NCI-H2196 (cell line): ENCODE results near the gene PTPRT.

Experiments used
- DNase-seq: peaks from one replicate; lab custom pipeline; 2025; ENCODE audit not compliant: unreplicated experiment; lab: John Stamatoyannopoulos, UW

Gene PTPRT

DNA sequence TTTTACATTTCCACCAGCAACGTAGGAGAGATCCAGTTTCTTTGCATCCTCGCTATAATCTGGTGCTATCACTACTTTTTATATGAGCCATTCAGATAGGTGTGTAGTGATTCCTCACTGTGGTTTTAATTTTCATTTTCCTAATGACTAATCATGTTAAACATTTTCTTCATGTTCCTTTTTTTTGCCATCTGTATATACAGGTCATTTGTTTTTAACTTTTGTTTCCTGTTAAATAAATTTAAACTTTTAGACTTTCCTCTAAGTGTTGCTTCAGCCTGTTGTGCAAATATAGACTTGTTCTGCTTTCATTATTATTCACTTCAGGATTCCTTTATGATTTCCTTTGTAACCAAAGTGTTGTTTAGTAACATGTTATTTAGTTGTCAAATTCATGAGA, 697.4 kb downstream of the PTPRT start:
- no peak for DNase-seq

DNA sequence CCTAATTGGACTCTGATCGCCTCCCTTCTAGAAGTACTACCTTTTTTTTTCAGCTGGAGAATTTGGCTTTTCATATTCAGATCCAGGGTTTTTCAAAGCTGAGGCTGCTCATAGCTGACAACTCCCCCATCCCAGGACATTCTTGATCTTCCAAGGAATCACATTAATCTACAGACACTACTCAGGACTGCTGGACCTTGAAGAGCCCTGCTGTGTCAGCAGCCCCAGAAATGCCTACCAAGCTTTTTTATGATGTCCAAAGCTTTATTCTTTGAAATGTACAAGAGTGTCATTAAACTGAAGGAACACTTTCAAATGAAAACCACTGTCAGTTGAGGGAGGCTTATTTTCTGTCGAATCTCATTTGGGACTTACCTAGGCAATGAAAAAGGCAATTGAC, 704.1 kb downstream of the PTPRT start:
- DNase-seq, result no peak

DNA sequence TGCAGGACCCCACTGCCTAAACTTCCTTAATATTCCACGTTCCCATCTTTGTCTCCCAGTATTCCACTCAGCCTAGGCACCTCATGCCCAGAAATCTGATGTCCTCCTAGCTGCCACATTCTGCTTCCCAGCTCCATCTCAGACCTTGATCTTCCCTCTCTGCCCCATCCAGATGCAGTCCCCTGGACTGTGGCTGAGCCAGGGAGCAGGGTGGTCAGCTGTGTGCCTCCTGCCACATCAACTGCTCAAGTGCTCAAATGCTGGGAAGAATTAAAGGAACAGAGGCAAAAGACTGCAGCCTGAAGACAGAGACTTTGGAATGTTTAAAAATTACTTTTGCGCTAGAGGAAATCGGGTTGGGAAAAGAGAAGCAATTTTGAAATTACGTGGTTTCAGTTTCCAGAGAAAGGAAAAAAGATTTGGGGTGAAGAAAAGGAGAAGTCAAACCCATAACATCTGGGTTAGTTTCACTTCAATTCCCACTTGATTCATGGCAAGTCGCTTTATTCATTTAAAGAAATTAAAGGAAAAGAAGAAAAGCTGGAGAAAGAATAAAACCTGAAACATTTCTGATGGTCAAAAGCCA, 704.8 kb downstream of the PTPRT start:
- no peak for DNase-seq

DNA sequence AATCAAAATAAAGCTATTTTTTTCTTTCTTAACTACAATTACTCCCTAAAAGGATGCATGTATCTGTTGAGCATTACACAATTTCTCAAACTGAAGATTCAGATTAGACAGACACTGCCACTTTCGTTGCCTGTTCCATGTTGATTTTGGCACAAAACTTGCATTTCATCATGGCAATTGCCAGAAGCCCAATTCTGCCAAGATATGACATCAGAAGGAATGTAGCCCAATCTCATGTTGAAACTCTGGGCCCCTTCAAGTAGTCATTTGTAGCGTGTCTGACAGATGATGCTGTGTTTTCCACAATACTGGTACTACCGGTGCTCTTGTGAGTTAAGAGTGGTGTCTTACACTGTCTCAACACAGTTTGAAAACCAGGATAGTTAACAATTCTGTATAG, 705.4 kb downstream of the PTPRT start:
- no peak for DNase-seq

DNA sequence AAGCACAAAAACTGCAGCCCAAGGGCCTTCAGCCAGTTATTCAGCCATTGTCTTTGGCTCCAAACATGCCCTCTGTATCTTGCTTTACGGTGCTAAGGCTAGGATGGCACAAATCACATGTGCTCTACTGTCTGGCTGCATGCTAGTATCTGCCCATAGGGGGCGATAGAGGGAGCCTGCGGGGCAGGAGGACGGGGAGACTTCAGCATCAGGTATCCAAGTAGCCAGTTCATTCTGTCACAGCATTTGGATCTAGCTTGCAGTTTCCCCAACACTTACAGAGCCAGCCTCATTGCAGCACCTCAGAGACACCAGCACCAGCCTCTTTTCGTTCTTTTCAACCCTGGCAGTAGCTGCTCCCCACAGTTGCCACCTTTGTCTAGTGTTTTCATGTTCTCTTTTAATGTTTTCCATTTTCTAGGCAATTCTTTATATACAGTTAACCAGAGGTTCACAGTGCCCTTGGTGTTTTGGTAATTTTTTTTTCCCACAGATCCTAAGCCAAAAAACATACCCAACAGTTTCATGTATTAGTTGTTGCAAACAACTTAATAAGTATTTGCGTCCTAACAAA, 705.9 kb downstream of the PTPRT start:
- DNase-seq, result peak; percentile 23

DNA sequence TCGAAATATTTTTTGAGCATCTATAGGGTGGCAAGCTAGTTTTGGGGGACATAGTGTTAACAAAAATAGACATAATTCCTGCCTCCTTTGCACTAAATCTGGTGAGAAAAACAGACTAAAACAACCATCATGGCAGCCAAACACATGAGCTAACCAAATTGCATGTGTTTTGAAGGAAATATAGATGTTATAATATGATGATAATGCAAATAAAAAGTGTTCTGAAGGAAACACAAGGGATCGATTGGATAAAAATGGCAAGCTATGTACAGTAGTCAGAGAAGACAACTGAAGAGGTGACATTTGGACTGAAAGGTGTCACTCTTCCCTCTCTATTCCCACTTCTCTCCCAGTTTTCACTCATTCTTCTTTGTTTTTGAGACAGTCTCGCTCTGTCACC, 706.9 kb downstream of the PTPRT start:
- DNase-seq, result no peak

DNA sequence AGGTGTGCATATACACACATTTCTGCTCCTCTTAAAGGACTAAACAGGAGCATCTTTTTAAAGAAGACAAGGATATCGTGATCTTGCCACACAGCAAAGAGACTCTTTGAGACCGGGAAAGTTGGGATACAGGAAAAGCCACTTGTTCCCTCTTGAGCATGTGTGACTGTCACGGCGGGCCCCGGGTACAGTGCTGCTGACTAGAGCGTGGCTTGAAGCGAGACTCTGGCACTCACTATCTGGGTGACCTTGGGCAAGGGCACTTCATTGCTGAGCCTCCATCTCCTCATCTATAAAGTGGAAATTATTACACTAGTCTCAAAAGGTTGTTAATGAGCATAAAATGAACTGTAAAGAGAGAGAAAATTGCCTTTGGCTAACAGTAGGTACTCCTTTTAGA, 713.9 kb downstream of the PTPRT start:
- DNase-seq, result no peak

DNA sequence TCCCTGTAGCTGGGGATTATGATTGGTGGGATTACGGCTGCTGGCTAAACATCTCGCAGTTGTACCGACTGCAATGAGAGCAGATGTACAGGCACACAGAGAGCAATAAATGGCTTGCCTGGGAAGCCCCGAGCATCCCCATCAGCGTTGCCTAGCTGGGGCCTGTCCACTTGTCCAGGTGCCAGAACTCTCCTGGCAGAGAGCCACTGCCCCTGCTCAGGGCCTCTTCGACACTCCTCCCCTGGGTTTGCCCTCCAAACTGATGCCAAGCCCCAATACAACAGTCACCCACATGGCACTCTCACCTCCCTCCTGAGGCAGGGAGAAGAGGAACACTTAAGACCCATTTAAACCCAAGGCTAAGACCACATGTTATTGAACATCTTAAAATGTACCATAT, 715.1 kb downstream of the PTPRT start:
- no peak for DNase-seq

DNA sequence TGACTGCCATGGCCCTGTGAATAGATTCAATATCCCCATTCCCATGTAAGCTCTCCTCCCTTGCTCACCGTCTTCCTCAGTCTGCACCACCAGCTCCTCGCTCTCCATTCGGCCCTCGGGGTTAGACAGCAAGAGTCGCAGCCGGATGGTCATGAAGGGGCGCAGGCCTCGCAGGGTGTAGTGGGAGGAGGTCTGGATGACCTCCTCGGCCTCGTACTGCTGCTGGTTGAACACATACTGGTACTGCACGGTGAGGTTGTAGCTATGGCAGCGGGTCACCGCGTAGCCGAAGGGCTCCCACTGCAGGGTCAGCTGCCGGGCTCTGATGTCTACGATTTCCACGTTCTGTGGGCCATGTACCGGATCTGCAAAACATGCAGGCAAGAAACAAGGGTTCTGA, 717.5 kb downstream of the PTPRT start:
- DNase-seq, result no peak

DNA sequence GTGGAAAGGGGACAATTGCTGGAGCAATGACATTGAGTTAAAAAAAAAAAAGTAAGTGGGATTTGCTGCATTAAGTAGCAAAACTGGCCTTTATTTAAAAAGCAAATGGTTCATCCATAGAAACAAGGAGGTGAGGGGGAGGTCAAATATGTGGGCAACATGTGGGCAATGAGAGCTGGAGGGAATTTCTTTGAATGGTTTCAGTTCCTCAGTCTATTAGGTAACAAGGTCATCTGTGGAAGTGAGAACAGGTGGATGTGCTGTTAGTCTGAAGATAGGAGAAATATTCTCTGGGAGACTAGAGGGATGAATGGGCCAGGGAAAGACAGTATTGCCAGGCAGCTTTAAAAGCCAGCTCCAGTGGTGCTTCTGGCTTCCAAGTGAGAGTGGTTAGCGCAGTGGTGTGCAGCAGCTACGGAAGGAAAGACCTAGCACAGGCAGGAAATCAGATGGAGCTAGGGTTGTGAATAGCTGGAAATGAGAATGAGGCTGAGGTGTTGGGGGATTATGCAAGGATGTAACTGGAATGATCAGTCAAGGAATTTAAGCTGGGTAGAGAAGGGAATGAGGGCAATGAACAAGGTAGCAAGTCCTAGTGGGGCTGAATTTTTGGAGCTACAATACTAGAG, 727.6 kb downstream of the PTPRT start:
- no peak for DNase-seq

DNA sequence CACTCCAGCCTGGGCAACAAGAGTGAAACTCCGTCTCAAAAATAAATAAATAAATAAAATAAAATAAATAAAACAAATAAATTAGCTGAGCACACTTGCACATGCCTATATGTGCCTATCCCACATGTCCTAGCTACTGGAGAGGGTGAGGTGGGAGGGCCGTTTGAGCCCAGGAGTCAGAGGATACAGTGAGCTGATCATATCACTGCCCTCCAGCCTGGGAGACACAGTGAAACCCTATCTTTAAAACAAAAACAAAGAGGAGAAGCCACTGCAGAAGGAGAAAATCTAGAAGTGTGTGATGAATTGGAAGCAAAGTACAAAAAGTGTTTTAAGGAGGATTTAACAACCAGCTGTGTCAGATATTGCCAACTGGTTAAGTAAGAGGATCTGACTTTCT, 728.4 kb downstream of the PTPRT start:
- DNase-seq, result no peak

DNA sequence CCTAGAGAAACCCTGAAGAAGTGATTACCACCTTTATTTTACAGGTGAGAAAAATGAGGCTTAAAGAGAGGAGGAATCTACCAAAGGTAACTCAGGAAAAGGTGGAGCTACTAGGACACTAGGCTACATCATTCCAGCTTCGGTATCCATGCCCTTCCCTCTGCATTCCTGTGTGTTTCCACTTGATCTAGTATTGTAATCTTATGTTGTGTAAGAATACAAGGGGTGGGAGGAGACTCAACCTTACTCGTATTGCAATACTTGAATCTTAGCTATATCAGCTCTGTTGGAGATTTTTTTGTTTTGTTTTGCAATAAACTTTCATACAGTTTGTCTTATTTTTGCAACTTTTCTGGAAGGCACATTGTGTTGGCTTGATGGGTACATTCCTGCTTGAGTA, 742.4 kb downstream of the PTPRT start:
- no peak for DNase-seq

DNA sequence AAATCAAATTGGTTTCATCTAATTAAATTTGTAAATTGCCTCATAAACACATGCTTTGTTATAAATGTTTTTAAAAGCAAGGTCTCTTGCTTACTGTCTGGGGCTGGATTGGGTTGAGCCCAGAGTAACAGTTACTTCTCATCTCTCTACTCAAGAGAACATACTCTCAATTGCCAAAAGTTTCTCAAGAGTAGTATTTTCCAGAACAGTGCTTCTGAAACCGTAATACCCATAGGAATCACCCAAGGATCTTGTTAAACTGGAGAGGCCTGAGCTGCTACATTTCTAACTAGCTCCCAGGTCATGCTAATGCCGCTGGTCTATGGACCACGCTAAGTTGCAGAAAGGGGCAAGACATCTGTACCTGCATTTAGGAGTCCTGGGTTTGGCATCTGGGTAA, 744.9 kb downstream of the PTPRT start:
- DNase-seq, result no peak

DNA sequence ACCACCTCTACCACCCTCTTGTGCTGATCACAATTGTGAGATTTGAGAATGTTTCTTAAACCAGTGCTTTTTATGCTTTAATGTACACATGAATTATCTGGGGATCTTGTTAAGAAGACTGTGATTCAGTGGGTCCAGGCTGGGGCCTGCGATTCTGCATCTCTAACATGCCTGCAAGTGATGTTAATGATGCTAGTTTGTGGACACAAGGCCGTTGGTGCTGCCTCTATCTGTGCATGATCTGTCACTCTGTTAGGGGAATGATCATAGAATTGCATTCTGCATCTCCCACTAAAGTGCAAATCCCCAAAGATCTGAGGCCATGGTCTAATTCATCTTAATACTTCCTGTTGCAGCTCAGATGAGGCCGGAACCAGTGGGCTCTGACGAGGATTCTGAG, 746.5 kb downstream of the PTPRT start:
- no peak for DNase-seq

DNA sequence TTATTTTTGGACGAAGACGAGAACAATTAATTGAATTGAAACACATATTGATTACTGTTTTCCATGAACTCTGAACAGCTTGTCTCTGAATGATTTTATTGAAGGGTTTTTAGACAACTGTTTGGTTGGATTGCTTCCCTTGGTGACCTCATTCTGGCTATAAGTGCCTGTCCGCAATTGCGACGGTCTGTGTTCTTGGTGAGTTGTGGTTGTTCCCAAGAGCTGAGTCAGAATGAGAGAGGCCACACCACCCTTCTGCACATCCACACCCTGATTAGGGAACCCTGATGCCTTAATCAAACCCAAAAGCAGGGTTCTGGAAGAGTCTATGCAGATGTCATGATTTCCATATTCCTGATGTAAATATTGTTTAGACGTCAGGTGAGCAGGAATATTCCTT, 747.0 kb downstream of the PTPRT start:
- no peak for DNase-seq

DNA sequence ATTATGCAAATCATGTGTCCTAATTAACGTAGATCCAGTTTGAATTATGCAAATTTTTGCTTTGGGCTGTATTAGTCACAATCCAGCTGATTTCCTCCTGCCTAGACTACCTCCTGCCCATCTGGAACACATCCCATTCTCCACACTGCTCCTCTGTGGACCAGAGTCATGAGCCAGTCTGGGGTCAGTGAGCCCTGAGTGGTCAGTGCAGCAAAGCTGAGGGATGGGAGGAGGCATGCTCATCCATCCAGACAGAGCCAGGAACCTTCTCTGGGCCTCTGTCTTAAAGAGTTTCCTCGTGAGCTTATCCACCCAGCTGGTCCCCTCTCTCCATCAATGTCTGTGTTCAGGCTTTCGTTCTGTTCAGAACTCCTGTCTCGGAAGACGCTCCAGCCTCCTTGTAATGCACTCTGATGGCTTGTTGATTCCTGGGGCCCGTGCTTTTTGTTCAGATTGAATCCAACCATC, 747.8 kb downstream of the PTPRT start:
- no peak for DNase-seq

DNA sequence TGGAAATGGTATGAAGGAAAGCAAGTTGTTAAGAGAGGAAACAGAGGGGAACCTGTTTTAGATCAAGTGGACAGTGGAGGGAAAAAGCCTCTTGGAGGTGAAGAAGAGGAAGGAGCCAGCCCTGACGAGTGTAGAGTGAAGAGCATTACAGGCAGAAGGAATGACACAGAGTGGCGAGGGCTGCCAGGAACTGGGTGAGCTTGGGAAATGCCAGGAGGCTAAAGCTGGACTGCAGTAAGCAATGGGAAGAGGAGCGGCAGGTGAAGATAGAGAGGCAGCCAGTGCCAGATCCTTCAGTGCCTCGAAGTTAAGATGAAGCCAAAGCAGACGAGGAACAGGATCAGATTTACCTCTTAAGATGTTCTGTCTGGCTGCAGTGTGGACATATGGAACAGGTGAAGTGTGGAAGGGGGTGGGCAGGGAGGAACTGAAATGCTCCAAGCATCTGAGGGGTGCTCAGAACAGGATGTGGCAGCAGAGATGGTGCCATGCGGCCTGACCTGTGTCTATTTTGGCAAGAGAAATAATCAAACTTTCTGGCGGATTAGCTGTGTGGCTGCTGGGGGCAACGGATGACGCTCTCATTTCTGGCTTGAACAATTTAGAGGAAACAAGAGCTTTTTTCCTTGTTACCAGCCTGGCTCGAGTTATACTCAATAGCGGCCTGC, 748.4 kb downstream of the PTPRT start:
- no peak for DNase-seq

DNA sequence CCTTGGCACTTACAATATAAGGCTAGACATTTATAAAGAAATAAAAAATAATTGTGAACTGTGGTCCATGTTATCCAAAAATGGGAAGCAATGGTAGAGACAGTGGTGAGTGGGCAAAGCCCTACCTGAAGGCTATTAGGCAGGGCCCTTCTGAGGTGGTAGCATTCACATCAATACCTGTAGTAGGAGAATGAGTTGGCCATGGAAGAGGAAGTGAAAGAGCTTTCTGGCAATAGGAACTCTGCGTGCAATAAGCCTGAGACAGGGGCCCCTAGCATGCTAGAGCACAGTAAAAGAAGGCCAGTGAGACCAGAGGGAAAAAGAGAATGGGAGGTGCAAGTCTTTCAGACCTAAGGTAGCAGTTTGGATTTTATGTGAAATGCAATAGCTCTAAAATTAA, 754.5 kb downstream of the PTPRT start:
- no peak for DNase-seq

DNA sequence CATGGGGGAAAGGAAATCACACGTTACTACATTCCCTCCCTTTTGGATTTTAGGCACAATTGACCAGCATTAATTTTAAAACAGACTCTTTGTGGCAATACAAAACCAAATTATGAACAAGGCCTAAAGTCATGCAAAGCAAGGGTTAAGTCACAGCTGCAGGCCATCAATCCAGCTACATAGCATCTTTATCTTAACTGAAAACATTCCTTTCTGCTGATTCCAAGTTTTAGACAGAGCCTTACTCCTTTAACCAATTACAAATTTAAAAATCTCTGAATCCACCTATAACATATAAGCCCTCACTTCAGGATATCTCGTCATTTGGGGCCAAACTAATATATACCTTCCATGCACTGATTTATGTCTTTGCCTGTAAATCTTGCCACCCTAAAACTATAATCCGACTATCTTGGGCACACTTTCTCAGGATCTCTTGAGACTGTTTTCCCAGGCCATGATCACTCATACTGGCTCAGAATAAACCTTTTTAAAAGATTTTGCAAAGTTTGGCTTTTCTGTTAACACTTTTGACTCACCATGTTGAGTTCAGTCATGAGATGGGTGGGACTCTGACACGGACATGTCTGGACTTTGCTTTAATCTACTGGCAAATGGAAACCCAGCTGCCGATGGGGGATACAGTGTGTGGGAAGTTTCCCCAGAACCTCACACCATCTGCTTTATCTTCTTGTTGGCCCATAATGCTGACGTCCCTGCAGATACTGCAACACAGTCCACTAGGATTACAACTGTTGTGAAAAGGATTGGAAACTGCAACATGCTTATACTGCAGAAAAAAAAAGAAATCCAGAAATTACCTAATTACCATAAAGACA, 757.0 kb downstream of the PTPRT start:
- DNase-seq, result no peak

DNA sequence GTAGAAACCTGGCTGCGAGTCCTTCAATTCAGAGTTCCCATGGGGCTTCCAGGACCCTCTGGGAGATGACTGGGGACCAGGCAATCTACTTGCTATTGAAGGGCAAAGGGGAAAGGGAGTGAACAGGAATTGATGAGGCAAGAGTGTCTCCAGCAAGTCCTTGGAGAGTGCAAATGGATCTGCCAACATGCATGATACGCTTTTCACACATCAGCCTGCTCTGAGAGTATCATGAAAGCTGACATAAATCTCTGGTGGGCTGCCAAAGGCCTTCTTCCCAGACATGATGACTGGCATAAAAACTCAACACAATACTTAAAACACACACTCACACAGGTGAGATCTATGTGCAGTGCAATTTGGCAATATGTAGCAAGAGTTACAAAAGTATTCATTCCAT, 759.1 kb downstream of the PTPRT start:
- DNase-seq, result no peak

DNA sequence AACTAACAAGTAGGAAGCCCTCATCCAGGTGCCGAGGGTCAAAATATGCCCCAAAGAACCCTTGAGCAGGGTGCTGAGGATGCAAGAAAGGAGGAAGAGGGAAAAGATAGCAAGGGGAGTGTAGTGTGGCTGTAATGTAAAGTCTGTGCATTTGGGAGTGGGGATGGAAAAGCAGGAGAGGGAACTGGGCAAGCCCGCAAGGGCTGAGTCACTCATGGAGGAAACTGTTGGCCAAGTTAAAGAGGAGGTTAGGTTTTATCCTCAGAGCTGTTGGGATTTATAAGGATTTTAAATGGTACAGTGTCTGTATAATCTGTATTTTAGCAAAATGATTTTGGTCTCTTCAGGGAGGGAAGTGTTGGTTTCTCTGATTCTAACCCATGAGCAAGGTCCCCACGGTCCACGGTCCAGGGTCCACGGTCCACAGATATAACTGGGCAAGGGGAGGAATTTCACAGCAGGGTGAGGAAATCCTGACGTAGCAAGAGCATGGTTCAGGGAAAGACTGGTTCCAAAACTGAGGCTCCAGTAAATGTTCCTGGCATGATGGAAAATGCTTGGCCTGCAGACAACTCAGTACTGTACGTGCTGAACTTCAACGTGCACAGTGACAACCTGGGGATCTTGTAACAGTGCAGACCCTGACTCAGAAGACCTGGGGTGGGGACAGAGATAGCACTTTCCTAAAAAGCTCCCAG, 759.8 kb downstream of the PTPRT start:
- no peak for DNase-seq
